SK-MEL-5 (cell line): ENCODE data around the gene ARL4C. TPM values are rescaled to one million over a fixed set of nuclear protein-coding genes. Genes with fewer than 3 reads are reported as not detected.

Experiments
- DNase-seq: peaks from one replicate; pipeline ENCODE4 v3.0.0-alpha.2; 2016; ENCODE audit warnings: low read depth, low spot score
- in situ Hi-C: cut with HindIII; loops from 2 replicates; pipeline ENCODE4 v1.10.0; 2016; ENCODE audit warnings: low sequenced_read_pairs, high pct_unique_total_duplicates, low pct_unique_long_range_greater_than_20kb
- total RNA-seq: library from RNA; depleted of rRNA; stranded (reverse); fragments of >200 nt; shearing (Covaris generic); gene quantifications from 2 replicates; pipeline ENCODE4 v1.2.3, GENCODE V29; 2014

ARL4C gene
- total RNA-seq, 1 experiment from 2014 or later, result 4.3 TPM

GRCh38 chr2:234512884-234513669, 16.2 kb upstream of the ARL4C start:
- no peak for DNase-seq
- in situ Hi-C loops, result no loop called here

DNA sequence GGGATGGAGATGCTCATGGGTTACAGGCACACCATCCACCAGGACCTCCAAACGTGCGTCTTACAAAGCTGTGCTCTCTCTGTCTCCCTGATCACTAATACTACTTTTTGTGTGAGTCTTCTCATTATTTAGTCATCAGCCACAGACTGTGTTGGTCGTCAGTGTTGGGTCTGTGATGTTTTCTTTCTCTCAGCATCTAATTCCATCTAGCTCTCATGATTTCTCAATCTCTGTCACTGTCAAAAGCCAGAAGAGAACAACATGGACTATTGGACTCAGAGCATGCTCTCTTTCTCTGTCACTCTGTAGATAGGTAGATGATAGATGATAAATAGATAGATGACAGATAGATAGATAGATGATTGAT, 6.0 kb upstream of the ARL4C start:
- in situ Hi-C loops, result no loop called here
- DNase-seq, result no peak

GRCh38 chr2:234502285-234502918, 5.5 kb upstream of the ARL4C start:
- DNase-seq, result peak; percentile 22
- in situ Hi-C loops, result no loop called here

- DNase-seq, result peak; percentile 83
- in situ Hi-C loops, result no loop called here
Measured at GRCh38 chr2:234500394-234501006, 3.6 kb upstream of the ARL4C start.

- in situ Hi-C loops, result no loop called here
- DNase-seq, result no peak
Measured at GRCh38 chr2:234497594-234498235, 834 bp upstream of the ARL4C start.

DNA sequence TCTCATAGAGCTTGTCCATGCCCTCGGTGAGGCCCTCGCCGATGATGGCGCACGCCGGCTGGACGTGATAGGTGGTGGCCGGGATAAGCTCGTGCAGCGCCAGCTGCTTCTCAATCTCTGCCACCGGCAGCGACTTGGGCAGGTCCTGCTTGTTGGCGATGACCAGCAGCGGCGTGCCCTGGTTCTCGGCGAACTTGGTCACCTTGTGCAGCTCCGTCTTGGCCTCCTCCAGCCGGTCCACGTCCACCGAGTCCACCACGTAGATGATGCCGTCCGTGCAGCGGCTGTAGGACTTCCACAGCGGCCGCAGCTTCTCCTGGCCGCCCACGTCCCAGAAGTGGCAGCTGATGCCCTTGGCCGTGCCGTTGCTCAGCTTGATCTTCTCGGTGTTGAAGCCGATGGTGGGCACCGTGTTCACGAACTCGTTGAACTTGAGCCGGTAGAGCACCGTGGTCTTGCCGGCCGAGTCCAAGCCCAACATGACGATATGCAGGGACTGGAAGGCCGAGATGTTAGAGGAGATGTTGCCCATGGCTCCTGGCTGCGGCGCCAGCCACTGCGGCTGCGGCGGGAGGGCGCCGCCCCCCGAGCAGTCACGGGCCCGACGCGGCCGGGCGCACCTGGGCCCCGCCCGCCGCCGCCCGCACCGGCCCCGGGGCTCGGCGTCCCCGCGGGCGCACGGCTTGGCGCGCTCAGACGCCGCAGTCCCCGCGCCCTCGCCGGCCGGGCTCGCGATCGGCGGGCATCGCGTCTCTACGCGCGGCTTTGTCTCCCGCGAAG, 636 bp downstream of the ARL4C start:
- in situ Hi-C loops, result no loop called here

GRCh38 chr2:234495251-234496054, 1.4 kb downstream of the ARL4C start:
- in situ Hi-C loops, result no loop called here
- no peak for DNase-seq

More for the DNA sequence above, 636 bp downstream of the ARL4C start:
- no peak for DNase-seq

GRCh38 chr2:234494361-234495250, 2.3 kb downstream of the ARL4C start:
- DNase-seq, result no peak
- in situ Hi-C loops, result no loop called here

DNA sequence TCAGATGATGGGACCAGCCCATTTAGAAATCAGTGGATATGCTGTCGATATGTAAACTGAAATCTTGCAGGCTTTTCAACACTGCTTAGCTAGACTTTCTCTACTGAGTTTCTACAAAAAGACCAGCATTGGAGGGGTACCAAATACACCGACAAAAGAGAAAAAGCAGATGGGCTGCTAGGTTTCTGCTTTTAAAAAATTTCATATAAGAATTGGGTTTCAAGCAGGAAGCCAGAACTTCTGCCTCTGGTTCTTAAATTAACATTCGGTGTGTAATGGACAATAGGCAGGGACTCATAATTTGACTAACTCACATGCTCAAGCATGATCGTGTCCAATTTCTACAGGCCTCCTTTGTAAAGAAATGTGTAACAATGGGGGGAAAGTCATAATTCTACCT, 3.1 kb downstream of the ARL4C start:
- in situ Hi-C loops, result no loop called here
- DNase-seq, result no peak

DNA sequence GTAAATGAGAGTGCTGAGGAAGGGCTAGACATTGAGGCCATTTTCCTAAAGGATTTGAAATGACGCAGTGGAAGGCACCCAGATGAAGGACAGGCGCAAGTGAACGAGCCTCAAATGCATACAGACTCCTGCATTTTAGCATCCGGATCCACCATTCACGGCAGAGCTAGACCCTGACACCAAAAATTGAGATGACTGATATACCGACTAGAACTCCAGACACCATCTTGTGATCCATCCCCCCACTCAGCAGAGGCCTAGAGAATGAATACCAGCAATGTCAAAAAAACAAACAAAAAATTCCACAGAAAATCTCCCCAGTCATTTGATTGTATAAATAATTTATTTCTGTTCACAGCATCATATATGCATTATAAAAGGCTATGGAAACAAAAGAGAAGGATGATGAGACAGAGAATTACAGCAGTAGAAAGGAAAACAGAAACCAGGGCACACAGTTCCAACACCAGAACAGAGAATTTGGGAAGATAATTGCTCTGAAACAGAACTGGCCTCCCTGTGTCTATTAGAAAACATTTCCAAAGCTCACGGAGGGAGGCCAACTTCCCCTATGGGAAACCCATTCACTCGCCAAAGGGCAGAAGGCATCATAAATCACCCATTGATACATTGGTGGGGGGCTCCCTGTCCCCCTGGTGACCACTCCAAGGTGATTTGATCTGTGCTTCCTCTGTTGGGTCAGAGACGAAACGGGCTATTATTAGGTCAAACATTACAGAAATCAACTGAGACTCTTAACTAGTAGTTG, 4.0 kb downstream of the ARL4C start:
- in situ Hi-C loops, result no loop called here

GRCh38 chr2:234491897-234492296, 5.0 kb downstream of the ARL4C start:
- in situ Hi-C loops, result no loop called here
- no peak for DNase-seq

More for the DNA sequence above, 4.0 kb downstream of the ARL4C start:
- no peak for DNase-seq

GRCh38 chr2:234491281-234491680, 5.6 kb downstream of the ARL4C start:
- in situ Hi-C loops, result no loop called here
- no peak for DNase-seq

DNA sequence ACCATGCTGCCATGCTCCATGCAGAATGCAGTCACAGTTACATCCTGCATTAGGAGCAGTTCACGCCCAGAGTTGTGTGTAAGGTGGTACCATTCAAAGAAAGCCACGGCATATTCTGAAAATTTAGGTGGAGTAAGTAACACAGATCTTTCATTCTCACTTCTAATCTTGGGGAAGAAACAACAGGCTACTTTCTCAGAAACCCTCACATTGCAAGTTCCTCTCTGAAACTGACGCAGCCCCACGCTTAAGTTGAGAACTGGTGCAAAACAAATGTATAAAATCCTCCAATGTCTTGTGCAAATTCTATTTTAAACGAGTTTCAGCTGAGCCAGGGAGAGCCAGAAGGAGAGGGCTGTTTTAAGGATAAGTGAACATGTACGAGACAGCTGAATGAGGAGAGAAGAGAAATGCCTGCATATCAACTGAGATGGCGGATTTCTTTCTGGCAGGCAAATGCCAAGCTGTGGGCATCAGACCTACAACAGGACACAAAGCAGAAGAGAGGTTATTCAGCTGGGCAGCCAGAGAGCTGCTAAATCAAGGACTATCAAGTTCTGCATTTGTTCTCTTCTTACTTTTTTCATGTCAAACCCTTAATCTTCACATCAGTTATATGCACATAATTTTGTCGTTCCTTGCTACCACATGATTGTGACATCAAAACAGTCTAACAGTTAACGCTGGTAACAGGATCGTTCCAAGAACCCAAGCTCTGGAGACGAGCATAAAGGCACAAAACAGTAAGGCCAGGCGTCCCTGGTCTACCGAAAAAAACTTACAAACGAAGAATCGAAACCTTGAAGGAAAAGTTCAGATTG, 6.4 kb downstream of the ARL4C start:
- no peak for DNase-seq
- in situ Hi-C loops, result no loop called here

GRCh38 chr2:234488913-234489451, 7.9 kb downstream of the ARL4C start:
- DNase-seq, result no peak
- in situ Hi-C loops, result no loop called here
